SK-N-SH (cell line): ENCODE results near the gene PTRH2. TPM values are rescaled to one million over a fixed set of nuclear protein-coding genes. Genes with fewer than 3 reads are reported as not detected.

Source experiments
- CTCF ChIA-PET: fragments of 300-600, 350-600 bp; formaldehyde crosslinking; extraction: SDS; loops from one replicate; lab custom pipeline; 2021; lab: Yijun Ruan, JAX
- POLR2A ChIA-PET: fragments of 350-600 bp; sonication (Branson Sonifier 250); formaldehyde crosslinking; extraction: SDS; loops from one replicate; lab custom pipeline; 2020; ENCODE audit warnings: antibody characterized with exemption, inconsistent platforms; lab: Yijun Ruan, JAX
- DNase-seq: peaks from one replicate; pipeline ENCODE4 v3.0.0; 2012
- H2AFZ ChIP-seq: fragments of 200-600 bp; sonication (generic); 2 replicates; pipeline ENCODE4 v1.8.1; 2016; ENCODE audit warnings: antibody characterized with exemption, mild to moderate bottlenecking, low read depth
- H3F3A ChIP-seq: fragments of 200-600 bp; sonication (generic); replicated peaks from 2 replicates; pipeline ENCODE3; 2016; ENCODE audit warnings: antibody characterized with exemption, mild to moderate bottlenecking; ENCODE audit not compliant: insufficient read depth
- H3K27ac ChIP-seq, 2 experiments: fragments of 200-500 bp in 1 of 2; fragments of 200-600 bp in 1 of 2; sonication (Bioruptor generic) in 1 of 2; sonication (generic), shearing (Covaris generic) in 1 of 2; 2 replicates each; pipeline versions ENCODE4 v1.5.1 to v1.6.1; 2014 to 2016; ENCODE audit warnings: low read depth in 2 of 2, inconsistent platforms in 1 of 2, low read length in 1 of 2, mild to moderate bottlenecking in 1 of 2, mixed read lengths in 1 of 2
- H3K27me3 ChIP-seq: fragments of 200-600 bp; sonication (generic), shearing (Covaris generic); 2 replicates; pipeline ENCODE4 v1.6.1; 2016; ENCODE audit warnings: mixed run types; ENCODE audit not compliant: insufficient read depth
- H3K36me3 ChIP-seq, 2 experiments: fragments of 200-500 bp in 1 of 2; fragments of 200-600 bp in 1 of 2; sonication (Bioruptor generic) in 1 of 2; sonication (generic) in 1 of 2; replicated peaks in 1 of 2; 2 replicates each; pipeline versions ENCODE3 to v1.5.1; 2014 to 2016; ENCODE audit warnings: low read length in 1 of 2, mild to moderate bottlenecking in 1 of 2; ENCODE audit not compliant: insufficient read depth in 2 of 2, control insufficient read depth in 1 of 2
- H3K4me1 ChIP-seq, 2 experiments: fragments of 200-500 bp in 1 of 2; fragments of 200-600 bp in 1 of 2; sonication (Bioruptor generic) in 1 of 2; sonication (generic), shearing (Covaris generic) in 1 of 2; 2 replicates each; pipeline versions ENCODE4 v1.5.1 to v1.6.1; 2014 to 2016; ENCODE audit warnings: low read depth in 1 of 2, low read length in 1 of 2, mixed run types in 1 of 2; ENCODE audit not compliant: insufficient read depth in 2 of 2, control insufficient read depth in 1 of 2
- H3K4me2 ChIP-seq: fragments of 200-600 bp; sonication (generic), shearing (Covaris generic); 2 replicates; pipeline ENCODE4 v1.6.1; 2017; ENCODE audit warnings: mixed run types
- H3K4me3 ChIP-seq, 2 experiments: fragments of 200-500 bp in 1 of 2; fragments of 200-600 bp in 1 of 2; sonication (Bioruptor generic) in 1 of 2; sonication (generic), shearing (Covaris generic) in 1 of 2; 2 replicates each; pipeline versions ENCODE4 v1.5.1 to v1.8.1; 2014 to 2016; ENCODE audit warnings: low read depth in 2 of 2, inconsistent platforms in 1 of 2, low read length in 1 of 2, mild to moderate bottlenecking in 1 of 2, mixed read lengths in 1 of 2, moderate library complexity in 1 of 2
- H3K79me2 ChIP-seq: fragments of 200-600 bp; sonication (generic); 2 replicates; pipeline ENCODE4 v1.8.1; 2017; ENCODE audit warnings: mild to moderate bottlenecking; ENCODE audit not compliant: insufficient read depth
- H3K9ac ChIP-seq: fragments of 200-600 bp; sonication (generic); 2 replicates; pipeline ENCODE4 v1.6.1; 2017; ENCODE audit warnings: mixed run types
- H3K9me2 ChIP-seq: fragments of 200-600 bp; sonication (generic); 2 replicates; pipeline ENCODE4 v1.6.1; 2017; ENCODE audit warnings: mixed run types
- H3K9me3 ChIP-seq: fragments of 200-600 bp; sonication (generic); 2 replicates; pipeline ENCODE4 v1.6.1; 2017; ENCODE audit warnings: mixed run types, mild to moderate bottlenecking, moderate library complexity
- H4K20me1 ChIP-seq: fragments of 200-600 bp; sonication (generic); 2 replicates; pipeline ENCODE4 v1.6.1; 2017; ENCODE audit warnings: mild to moderate bottlenecking, mixed run types; ENCODE audit not compliant: insufficient read depth
- CHD2 ChIP-seq: fragments of 150-350 bp; IDR thresholded peaks from 2 replicates; pipeline ENCODE4 v1.6.1; 2018; ENCODE audit warnings: low read length; ENCODE audit not compliant: partially characterized antibody
- EP300 ChIP-seq, 2 experiments: IDR thresholded peaks; 2 replicates each; pipeline versions ENCODE4 v1.4.0 to v1.6.1; 2012; ENCODE audit warnings: borderline replicate concordance in 1 of 2, low read depth in 1 of 2, low read length in 1 of 2
- EZH2phosphoT487 ChIP-seq: fragments of 200-600 bp; sonication (generic); IDR thresholded peaks from 2 replicates; pipeline ENCODE4 v1.6.1; 2017; ENCODE audit warnings: low read depth, mixed run types, mild to moderate bottlenecking, antibody characterized with exemption, moderate library complexity, borderline replicate concordance
- FOSL2 ChIP-seq: IDR thresholded peaks from 2 replicates; pipeline ENCODE4 v1.4.0; 2012; ENCODE audit warnings: low read depth, mild to moderate bottlenecking, moderate library complexity, borderline replicate concordance
- FOXM1 ChIP-seq: IDR thresholded peaks from 2 replicates; pipeline ENCODE4 v1.4.0; 2012; ENCODE audit warnings: low read depth, mild to moderate bottlenecking
- GABPA ChIP-seq: IDR thresholded peaks from 2 replicates; pipeline ENCODE4 v1.4.0; 2012; ENCODE audit warnings: low read depth, mild to moderate bottlenecking
- GATA2 ChIP-seq: sonication (generic); formaldehyde crosslinking; IDR thresholded peaks from 2 replicates; pipeline ENCODE4 v1.5.0; 2020; ENCODE audit warnings: mild to moderate bottlenecking, missing genetic modification reagents
- JUND ChIP-seq: IDR thresholded peaks from 2 replicates; pipeline ENCODE4 v1.4.0; 2012
- NFIC ChIP-seq: IDR thresholded peaks from 2 replicates; pipeline ENCODE4 v1.4.0; 2012; ENCODE audit warnings: borderline replicate concordance
- NRF1 ChIP-seq: IDR thresholded peaks from 2 replicates; pipeline ENCODE4 v1.6.1; 2012; ENCODE audit warnings: low read depth, mild to moderate bottlenecking, low read length
- POLR2AphosphoS5 ChIP-seq: IDR thresholded peaks from 2 replicates; pipeline ENCODE4 v1.6.1; 2012; ENCODE audit warnings: low read depth, low read length
- RCOR1 ChIP-seq: fragments of 150-350 bp; IDR thresholded peaks from 2 replicates; pipeline ENCODE4 v1.6.1; 2017; ENCODE audit warnings: antibody characterized with exemption, low read length
- RFX5 ChIP-seq: IDR thresholded peaks from 2 replicates; pipeline ENCODE4 v1.6.1; 2012; ENCODE audit warnings: mild to moderate bottlenecking, improper control_type of control experiment, low read length
- SIN3A ChIP-seq: IDR thresholded peaks from 2 replicates; pipeline ENCODE4 v1.6.1; 2012; ENCODE audit warnings: low read depth, mild to moderate bottlenecking, low read length, moderate library complexity, borderline replicate concordance
- TEAD4 ChIP-seq: IDR thresholded peaks from 2 replicates; pipeline ENCODE4 v1.4.0; 2012; ENCODE audit warnings: mild to moderate bottlenecking, borderline replicate concordance; ENCODE audit not compliant: insufficient read depth
- WGBS: methylation state at CpG from one replicate; pipeline ENCODE4 v1.1.6; 2017; ENCODE audit warnings: low lambda C conversion rate; 5-methylcytosine and 5-hydroxymethylcytosine counted together
- polyA plus RNA-seq, 3 experiments: library from polyadenylated mRNA; depleted of rRNA; stranded (reverse); fragments of >200 nt; gene quantifications; 2 replicates each; pipeline ENCODE4 v1.2.3, GENCODE V29; 2012
- TF ChIP-seq, protein P1 (sequence below): IDR thresholded peaks from 2 replicates; pipeline ENCODE4; 2012

PTRH2 gene
- polyA plus RNA-seq, 1 of the 3 experiments (the other 2 are of a cell fraction), result 101 TPM

DNA sequence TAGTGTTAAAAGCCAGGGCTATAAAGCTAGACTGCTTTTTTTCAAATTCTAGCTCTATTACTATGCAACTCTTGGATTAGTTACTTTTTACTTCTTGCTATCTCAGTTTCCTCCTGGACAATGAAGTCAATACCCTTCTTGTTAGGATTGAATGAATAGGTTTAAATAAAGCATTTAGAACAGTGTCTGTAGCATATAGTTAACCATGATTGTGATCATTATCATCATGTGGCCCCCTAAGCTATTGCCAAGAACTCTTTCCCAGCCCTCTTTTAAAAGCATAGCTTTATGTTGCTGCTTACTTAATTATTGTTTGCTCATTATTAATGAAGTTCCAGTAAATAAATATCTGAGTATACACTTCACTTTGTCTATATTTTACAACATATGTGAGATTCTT lies 4.7 kb upstream of the PTRH2 start:
- no peak overlapping the region for H3K27ac ChIP-seq
- H3K9ac ChIP-seq, result no peak overlapping the region
- H2AFZ ChIP-seq, result no peak overlapping the region
- no peaks in the 10 kb centered on the region for H3K27me3 ChIP-seq
- CTCF ChIA-PET, result interaction anchor here (0.9 to 2.0 kb wide), 3 partner anchors 190 to 401 kb away, joined by 3 to 4 read pairs (median 3); no protein-coding TSS in a partner anchor
- no peak overlapping the region for H3K4me3 ChIP-seq
- no peak overlapping the region for H3K4me2 ChIP-seq
- peaks cover 97% of the 10 kb centered on the region for H3K79me2 ChIP-seq
- H3K4me1 ChIP-seq, result peaks cover 9 to 10% of the 10 kb centered on the region in 2 experiments; a peak in 2 of 4 replicates
- H3F3A ChIP-seq, result peaks cover 21% of the 10 kb centered on the region
- no peaks in the 10 kb centered on the region for H3K9me3 ChIP-seq
- H4K20me1 ChIP-seq, result peaks cover 16% of the 10 kb centered on the region
- no peak for DNase-seq
- no peaks in the 10 kb centered on the region for H3K9me2 ChIP-seq
- no peaks in the 10 kb centered on the region for H3K36me3 ChIP-seq
- no peak for TF ChIP-seq FOSL2
- no peak for TF ChIP-seq GATA2 (CRISPR knock-in tag)
- TF ChIP-seq CHD2, result no peak
- POLR2A ChIA-PET, result no interaction called here

DNA sequence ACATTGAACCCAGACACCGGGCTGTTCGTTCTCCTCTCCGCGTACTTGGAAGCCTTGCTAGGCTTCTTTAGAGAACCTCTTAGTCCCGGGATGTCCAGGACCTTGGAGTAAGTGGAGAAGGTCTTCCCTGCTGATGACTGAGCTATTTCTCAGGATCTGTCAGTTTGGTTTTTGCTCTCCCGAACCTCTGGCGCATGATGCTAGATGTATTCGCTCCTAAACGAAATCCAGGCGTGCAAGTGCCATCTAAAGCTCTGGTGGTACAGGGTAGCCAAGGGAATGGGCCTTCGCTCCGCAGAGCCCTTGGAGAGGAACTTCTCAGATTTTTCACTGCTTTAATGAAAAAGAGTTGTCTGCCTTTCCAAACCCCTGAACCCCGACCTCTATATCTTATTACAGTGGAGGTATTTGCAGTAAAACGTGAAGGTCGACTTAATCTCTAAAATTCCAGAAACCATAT lies 771 bp upstream of the PTRH2 start:
- H3K79me2 ChIP-seq, result peaks cover 97% of the 10 kb centered on the region
- H2AFZ ChIP-seq, result peak overlapping the region; percentile 88
- 2% methylated on average over 15 of the region's 15 CpGs for WGBS
- no peak for DNase-seq
- H4K20me1 ChIP-seq, result peaks cover 32% of the 10 kb centered on the region
- peak overlapping the region; percentile 92 to 96 for H3K27ac ChIP-seq
- H3K4me1 ChIP-seq, result peaks cover 9 to 16% of the 10 kb centered on the region in 2 experiments; a peak in 3 of 4 replicates
- TF ChIP-seq EZH2phosphoT487 (no peak), JUND (no peak), GABPA (no peak), RCOR1 (no peak), POLR2AphosphoS5 (no peak), FOXM1 (no peak), EP300 (IDR thresholded peaks at IDR 0.05; ENCODE audit: borderline replicate concordance in 1 of 2, low read depth in 1 of 2, low read length in 1 of 2) (no peak), TEAD4 (no peak), RFX5 (no peak), NFIC (no peak), NRF1 (no peak), SIN3A (no peak)
- TF ChIP-seq, protein P1, sequence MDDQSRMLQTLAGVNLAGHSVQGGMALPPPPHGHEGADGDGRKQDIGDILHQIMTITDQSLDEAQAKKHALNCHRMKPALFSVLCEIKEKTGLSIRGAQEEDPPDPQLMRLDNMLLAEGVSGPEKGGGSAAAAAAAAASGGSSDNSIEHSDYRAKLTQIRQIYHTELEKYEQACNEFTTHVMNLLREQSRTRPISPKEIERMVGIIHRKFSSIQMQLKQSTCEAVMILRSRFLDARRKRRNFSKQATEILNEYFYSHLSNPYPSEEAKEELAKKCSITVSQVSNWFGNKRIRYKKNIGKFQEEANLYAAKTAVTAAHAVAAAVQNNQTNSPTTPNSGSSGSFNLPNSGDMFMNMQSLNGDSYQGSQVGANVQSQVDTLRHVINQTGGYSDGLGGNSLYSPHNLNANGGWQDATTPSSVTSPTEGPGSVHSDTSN, result no peak
- peaks cover 6 to 17% of the 10 kb centered on the region in 2 experiments for H3K36me3 ChIP-seq
- H3F3A ChIP-seq, result peaks cover 19% of the 10 kb centered on the region
- H3K9ac ChIP-seq, result peak overlapping the region; percentile 94
- peak overlapping the region; percentile 88 to 90 for H3K4me3 ChIP-seq
- H3K27me3 ChIP-seq, result no peaks in the 10 kb centered on the region
- H3K4me2 ChIP-seq, result peak overlapping the region; percentile 90
- no peaks in the 10 kb centered on the region for H3K9me3 ChIP-seq
- H3K9me2 ChIP-seq, result no peaks in the 10 kb centered on the region
- ChIA-PET POLR2A (interaction anchor here (1.0 to 1.2 kb wide), 2 partner anchors 88 to 143 kb away, joined by 3 to 13 read pairs; partner anchors contain the start of genes CLTC and DHX40), CTCF (interaction anchor here (0.7 to 1.9 kb wide), 7 partner anchors 10 to 329 kb away, joined by 3 to 4 read pairs (median 3); no protein-coding TSS in a partner anchor)
